Activated CD8-positive, alpha-beta memory T cell treated with anti-CD3 and anti-CD28 coated beads, Interleukin-2, amount 10 ng/mL, durations not matched to agents 7 days and 5 days (primary cell): ENCODE results near the gene DHX8. TPM values are rescaled to one million over a fixed set of nuclear protein-coding genes. Genes with fewer than 3 reads are reported as not detected.

ENCODE experiments used
- ATAC-seq: fragments of 150-1000 bp; cut with Tn5 transposase; one replicate; pipeline ENCODE4 v1.10.0; 2021; ENCODE audit warnings: moderate library complexity
- CTCF ChIA-PET: fragments of 350-600 bp; sonication (Branson Sonifier 250); formaldehyde crosslinking; loops from one replicate; lab custom pipeline; 2021; ENCODE audit warnings: antibody characterized with exemption; lab: Charles Lee
- DNase-seq: peaks from one replicate; pipeline ENCODE4 v3.0.0-alpha.2; 2020
- H3K27ac Mint-ChIP-seq: one replicate; pipeline ENCODE4 v1.8.0; 2021; ENCODE audit warnings: mild to moderate bottlenecking, mixed read lengths
- H3K27me3 Mint-ChIP-seq: one replicate; pipeline ENCODE4 v1.8.0; 2021; ENCODE audit warnings: mixed read lengths
- H3K36me3 Mint-ChIP-seq: one replicate; pipeline ENCODE4 v1.8.0; 2021; ENCODE audit warnings: mild to moderate bottlenecking, mixed read lengths
- H3K4me1 Mint-ChIP-seq: one replicate; pipeline ENCODE4 v1.8.0; 2021; ENCODE audit warnings: mixed read lengths
- H3K4me3 Mint-ChIP-seq: one replicate; pipeline ENCODE4 v1.8.0; 2021; ENCODE audit warnings: mild to moderate bottlenecking, moderate library complexity, mixed read lengths
- H3K9me3 Mint-ChIP-seq: one replicate; pipeline ENCODE4 v1.8.0; 2022; ENCODE audit warnings: low read depth, mixed read lengths
- total RNA-seq, 2 experiments: library from RNA; stranded (reverse); gene quantifications; one replicate each; pipeline ENCODE4 v1.2.3, GENCODE V29; 2021

DHX8 gene
- total RNA-seq, 2 experiments from 2014 or later: 59.1 to 66.2 TPM

DNA sequence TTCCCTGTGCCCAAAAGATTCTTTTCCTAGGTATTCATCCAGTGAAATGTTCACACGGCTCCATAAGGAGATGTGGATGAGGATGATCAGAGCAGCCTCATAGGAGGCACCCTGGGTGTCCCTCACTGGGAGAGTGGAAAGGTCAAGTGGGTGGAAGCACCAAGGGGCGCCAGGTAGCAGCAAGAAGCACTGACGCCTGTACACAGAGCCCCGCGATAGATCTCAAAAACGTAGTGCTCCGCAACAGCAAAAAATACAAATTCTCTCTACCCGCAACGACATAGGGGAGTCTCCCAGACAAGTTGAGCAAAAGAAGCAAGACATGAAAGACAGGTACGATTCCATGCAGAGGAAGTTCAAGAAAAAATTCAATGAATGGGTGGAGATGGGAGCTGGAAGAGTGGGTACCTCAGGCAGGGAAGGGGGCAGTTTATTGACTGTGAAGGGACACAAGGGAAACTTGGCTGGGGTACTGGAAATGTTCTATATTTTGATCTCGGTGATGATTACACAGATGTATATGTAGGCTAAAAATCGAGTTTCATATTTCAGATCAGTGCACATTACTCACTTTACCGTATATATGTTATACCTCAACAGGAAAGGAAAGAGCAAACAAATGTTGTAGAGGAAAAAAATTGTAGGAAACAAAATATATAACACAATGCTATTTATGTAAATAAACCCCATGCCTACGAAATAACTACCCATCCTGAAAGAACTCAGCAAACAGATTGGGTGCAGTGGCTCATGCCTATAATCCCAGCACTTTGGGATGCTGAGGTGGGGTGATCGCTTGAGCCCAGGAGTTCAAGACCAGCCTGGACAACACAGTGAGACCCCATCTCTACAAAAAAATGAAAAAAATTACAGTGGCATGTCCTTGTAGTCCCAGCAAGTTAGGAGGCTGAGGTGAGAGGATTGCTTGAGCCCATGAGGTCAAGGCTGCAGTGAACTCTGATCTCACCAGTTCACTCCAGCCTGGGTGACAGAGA, 80.1 kb downstream of the DHX8 start:
- Mint-ChIP-seq H3K27ac (no peak overlapping the region), H3K4me1 (no peaks in the 10 kb centered on the region), H3K4me3 (no peak overlapping the region), H3K27me3 (peaks cover 32% of the 10 kb centered on the region), H3K36me3 (no peaks in the 10 kb centered on the region), H3K9me3 (no peaks in the 10 kb centered on the region)
- CTCF ChIA-PET: interaction anchor here (1.9 kb wide), 1 partner anchor 13 kb away, joined by 5 read pairs; no protein-coding TSS in a partner anchor
- DNase-seq (no peak), ATAC-seq (no peak)

DNA sequence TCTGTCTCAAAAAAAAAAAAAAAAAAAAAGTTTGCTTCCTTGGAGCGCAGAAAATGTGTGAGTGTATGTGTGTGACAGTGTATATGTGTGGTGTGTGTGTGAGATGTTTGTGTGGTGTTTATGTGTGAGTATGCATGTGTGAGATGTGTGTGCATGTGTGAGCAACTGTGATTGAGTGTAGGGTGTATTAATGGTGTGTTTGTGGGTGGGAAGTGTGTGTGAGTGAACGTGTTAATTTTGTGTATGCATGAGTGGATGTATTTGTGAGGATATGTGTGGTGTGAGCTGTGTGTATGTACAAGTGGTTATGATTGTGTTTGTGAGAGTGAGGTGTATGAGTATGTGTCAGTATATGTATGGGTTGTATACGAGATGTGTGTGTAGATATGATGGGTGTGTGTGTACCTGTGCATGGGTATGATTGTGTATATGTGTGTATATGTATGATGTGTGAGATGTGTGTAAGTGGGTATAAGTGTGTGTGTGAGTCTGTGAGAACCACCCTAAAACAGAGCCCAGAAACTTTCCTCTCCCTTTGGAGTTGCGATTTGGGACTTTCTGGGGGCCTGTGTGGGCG, 84.8 kb downstream of the DHX8 start:
- Mint-ChIP-seq H3K9me3 (no peaks in the 10 kb centered on the region), H3K4me1 (no peaks in the 10 kb centered on the region), H3K27me3 (peaks cover 12% of the 10 kb centered on the region), H3K4me3 (no peak overlapping the region), H3K27ac (no peak overlapping the region), H3K36me3 (no peaks in the 10 kb centered on the region)
- DNase-seq: no peak
- CTCF ChIA-PET: interaction anchor here (1.8 kb wide), 1 partner anchor 192 kb away, joined by 4 read pairs; no protein-coding TSS in a partner anchor
- ATAC-seq: no peak

DNA sequence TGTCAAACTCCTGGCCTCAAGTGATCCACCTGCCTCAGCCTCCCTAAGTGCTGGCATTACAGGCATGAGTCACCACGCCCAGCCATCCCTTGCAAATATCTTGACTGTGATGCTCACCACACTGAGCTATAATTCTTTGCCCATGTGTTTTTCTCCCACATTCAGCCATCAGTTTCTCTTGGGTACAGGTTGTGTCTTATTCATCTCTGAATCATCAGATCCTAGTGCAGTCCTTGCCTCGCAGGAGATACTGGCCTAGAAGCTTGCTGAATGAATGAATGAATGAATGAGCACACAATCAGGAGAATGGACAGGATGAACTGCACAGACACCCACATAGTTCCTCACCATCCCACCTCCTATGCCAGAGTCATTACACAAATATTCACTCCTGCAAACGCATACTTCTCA, 86.7 kb downstream of the DHX8 start:
- peaks cover 3% of the 10 kb centered on the region for H3K27me3 Mint-ChIP-seq
- DNase-seq (no peak), ATAC-seq (no peak)
- CTCF ChIA-PET: interaction anchor here (0.6 to 1.8 kb wide), 5 partner anchors 10 to 387 kb away, joined by 3 to 4 read pairs (median 3); no protein-coding TSS in a partner anchor
- no peaks in the 10 kb centered on the region for H3K4me1 Mint-ChIP-seq
- H3K36me3 Mint-ChIP-seq: no peaks in the 10 kb centered on the region
- no peak overlapping the region for H3K27ac Mint-ChIP-seq
- no peak overlapping the region for H3K4me3 Mint-ChIP-seq
- no peaks in the 10 kb centered on the region for H3K9me3 Mint-ChIP-seq

DNA sequence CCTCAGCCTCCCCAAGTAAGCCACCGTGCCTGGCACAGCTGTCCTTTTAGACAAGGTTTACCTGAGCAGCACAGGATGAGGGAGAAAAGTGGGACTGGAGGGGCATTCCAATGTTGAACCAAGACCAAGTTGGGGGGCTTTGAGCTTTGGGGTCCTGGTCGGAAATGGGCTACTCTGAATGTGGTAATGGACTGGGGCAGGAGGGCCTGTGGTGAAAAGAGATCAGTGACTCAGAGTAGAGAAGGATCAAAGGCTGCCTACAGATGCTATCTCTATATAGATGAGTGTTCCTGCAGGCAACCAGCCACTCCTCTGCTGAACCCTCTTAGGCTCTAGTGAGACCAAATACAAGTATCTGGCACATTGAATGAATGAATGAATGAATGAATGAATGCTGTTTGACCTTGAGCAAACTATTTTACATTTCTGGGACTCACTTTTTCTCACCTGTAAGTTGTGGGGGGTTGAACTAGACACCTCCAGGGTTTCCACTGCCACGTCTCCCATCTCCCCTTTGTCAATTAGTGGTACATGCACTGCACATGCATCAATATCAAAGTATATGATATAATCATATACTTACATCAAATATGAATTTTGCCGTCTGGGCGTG, 88.7 kb downstream of the DHX8 start:
- H3K4me3 Mint-ChIP-seq: no peak overlapping the region
- no peak for DNase-seq
- H3K27me3 Mint-ChIP-seq: peaks cover 3% of the 10 kb centered on the region
- H3K9me3 Mint-ChIP-seq: no peaks in the 10 kb centered on the region
- CTCF ChIA-PET: no interaction called here
- ATAC-seq: no peak
- H3K4me1 Mint-ChIP-seq: no peaks in the 10 kb centered on the region
- no peaks in the 10 kb centered on the region for H3K36me3 Mint-ChIP-seq
- H3K27ac Mint-ChIP-seq: no peak overlapping the region

DNA sequence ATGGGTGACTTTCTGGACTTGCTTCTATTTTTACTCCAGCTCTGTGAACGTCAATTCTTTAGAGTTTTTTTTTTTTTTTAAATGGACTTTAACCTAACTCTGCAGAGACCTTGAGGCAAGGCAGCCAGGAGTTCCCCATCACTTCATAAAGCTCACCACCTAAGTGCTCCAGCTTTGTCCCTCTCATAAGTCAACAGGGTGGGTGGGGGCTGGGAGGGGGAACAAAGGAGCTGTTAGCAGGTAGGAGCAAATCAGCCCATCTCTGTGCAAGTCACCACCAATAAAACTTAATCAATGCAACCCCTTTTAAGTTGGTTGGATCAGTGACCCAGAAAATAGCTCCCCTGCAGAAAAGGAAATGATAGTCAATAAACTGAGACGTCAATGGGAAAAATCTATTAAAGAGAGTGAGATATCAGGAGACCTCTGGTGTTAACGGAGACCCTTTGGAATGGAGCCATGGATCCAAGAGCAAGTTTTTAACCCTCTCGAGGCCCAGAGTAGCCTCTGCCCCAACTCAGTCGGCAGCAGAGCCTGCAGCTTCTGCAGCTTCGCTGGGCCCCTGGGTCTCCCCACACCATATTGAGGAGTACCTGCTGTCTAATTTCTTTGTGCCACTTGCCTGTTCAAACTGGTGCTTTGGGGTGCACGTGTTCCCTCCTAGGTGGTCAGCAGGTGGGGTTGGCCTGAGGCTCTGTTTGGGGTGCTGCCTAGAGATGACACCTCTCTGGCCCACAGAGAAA, 90.0 kb downstream of the DHX8 start:
- Mint-ChIP-seq H3K4me3 (no peak overlapping the region), H3K9me3 (no peaks in the 10 kb centered on the region), H3K27ac (no peak overlapping the region), H3K27me3 (peaks cover 3% of the 10 kb centered on the region), H3K36me3 (no peaks in the 10 kb centered on the region), H3K4me1 (peaks cover 5% of the 10 kb centered on the region)
- ATAC-seq (no peak), DNase-seq (no peak)
- CTCF ChIA-PET: interaction anchor here (1.7 to 2.4 kb wide), 2 partner anchors 121 to 193 kb away, joined by 7 to 10 read pairs; no protein-coding TSS in a partner anchor

DNA sequence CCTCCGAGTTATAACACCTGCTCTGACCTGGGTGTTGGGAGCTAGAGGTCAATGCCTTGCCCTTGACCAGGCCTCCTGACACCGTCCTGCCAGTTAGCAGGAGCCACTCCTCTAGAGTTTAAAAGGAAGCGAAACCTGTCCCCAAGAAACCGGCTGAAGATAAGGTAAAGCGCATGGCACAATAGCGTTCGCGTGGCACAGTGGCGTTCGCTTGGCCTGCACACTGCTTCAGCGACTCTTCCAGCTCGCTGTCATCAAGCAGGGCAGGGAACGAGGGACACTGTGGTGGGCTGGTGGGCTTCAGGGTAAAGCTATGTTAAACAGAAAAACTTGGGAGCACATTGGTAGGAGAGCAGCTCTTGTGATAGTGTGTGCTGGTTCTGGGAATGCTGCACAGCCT, 90.6 kb downstream of the DHX8 start:
- CTCF ChIA-PET: interaction anchor here (1.7 to 2.4 kb wide), 2 partner anchors 120 to 192 kb away, joined by 7 to 10 read pairs; no protein-coding TSS in a partner anchor
- DNase-seq (no peak), ATAC-seq (no peak)
- Mint-ChIP-seq H3K9me3 (no peaks in the 10 kb centered on the region), H3K27ac (no peak overlapping the region), H3K36me3 (no peaks in the 10 kb centered on the region), H3K4me1 (peaks cover 11% of the 10 kb centered on the region), H3K27me3 (peaks cover 3% of the 10 kb centered on the region), H3K4me3 (no peak overlapping the region)

DNA sequence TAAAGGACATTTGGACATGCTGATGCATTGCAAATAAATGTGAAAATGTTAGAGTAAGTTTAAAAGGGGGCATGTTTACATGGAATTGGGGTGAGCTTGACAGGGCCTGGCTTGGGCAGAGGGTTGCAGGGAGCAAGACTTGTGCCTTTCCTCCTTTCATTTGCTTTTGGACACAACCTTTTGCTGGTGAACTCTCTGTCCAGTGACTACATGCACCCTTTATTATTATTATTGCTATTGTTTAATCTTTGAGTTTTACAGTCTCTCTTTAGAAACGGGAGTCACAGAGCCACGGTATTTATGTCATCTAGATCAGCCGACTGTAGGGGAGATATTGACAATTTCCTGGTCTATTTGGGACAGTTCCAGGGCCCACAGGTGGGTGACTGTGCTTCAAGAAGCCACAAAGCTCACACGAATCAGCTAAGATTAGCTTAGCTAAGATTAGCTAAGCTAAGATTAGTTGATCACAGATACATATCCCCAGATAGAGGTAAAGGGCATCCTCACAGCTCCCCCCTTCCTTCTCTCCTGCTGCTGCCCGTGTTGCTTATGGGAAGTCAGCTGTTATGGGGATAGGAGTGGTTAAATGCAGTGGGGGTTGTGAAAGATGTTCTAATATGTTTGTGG, 91.2 kb downstream of the DHX8 start:
- ATAC-seq (no peak), DNase-seq (no peak)
- no peaks in the 10 kb centered on the region for H3K36me3 Mint-ChIP-seq
- H3K9me3 Mint-ChIP-seq: no peaks in the 10 kb centered on the region
- peaks cover 5% of the 10 kb centered on the region for H3K27me3 Mint-ChIP-seq
- no peak overlapping the region for H3K4me3 Mint-ChIP-seq
- no peak overlapping the region for H3K27ac Mint-ChIP-seq
- H3K4me1 Mint-ChIP-seq: peaks cover 16% of the 10 kb centered on the region
- CTCF ChIA-PET: interaction anchor here (0.5 to 3.5 kb wide), 7 partner anchors 9 to 191 kb away, joined by 3 to 28 read pairs (median 7); no protein-coding TSS in a partner anchor

Other genes with a start within 250 kb of the DHX8 start
- 1,000 to 10,000 TPM; 3,839 to 7,603 TPM for gene RNU2-1, start 250.0 kb upstream of the DHX8 start, total RNA-seq
- gene ARL4D, start 85.0 kb upstream of the DHX8 start, total RNA-seq: 1 to 10 TPM; 2.5 to 3.2 TPM
- gene ETV4, start 62.4 kb downstream of the DHX8 start, total RNA-seq: 1 to 10 TPM in 1 of 2 experiments, under 1 TPM in 1; 0.82 to 1.9 TPM
- 1 to 10 TPM in 1 of 2 experiments, under 1 TPM in 1; 0.54 to 1.3 TPM for gene MEOX1, start 177.9 kb downstream of the DHX8 start, total RNA-seq